B cell (primary cell): Measurements from ENCODE around the gene KDM4F. TPM values are rescaled to one million over a fixed set of nuclear protein-coding genes. Genes with fewer than 3 reads are reported as not detected.
A peak's percentile ranks its signal among the peaks of the same experiment; 100 is the strongest.

ENCODE experiments used
- ATAC-seq: fragments of 200-7000 bp; cut with Tn5 transposase; one replicate; pipeline ENCODE4 v1.10.0; 2021; ENCODE audit warnings: low read depth, mild to moderate bottlenecking, moderate number of reproducible peaks, moderate library complexity
- CTCF ChIA-PET: fragments of 350-600 bp; sonication (Branson Sonifier 250); formaldehyde crosslinking; loops from one replicate; lab custom pipeline; 2021; ENCODE audit warnings: antibody characterized with exemption, inconsistent platforms; lab: Charles Lee
- POLR2A ChIA-PET: fragments of 350-600 bp; sonication (Branson Sonifier 250); formaldehyde crosslinking; loops from one replicate; lab custom pipeline; 2021; ENCODE audit warnings: antibody characterized with exemption; lab: Charles Lee
- DNase-seq: peaks from one replicate; pipeline ENCODE4 v3.0.0; 2013
- H2AFZ ChIP-seq: 2 replicates; pipeline ENCODE4 v1.6.1; 2012; ENCODE audit warnings: mild to moderate bottlenecking, low read depth, low read length; ENCODE audit not compliant: insufficient read depth, poor library complexity, severe bottlenecking
- H3K27ac ChIP-seq, 2 donors: 1 replicate in 1 of 2; 2 replicates in 1 of 2; pipeline ENCODE4 v1.5.1; 2012 to 2013; ENCODE audit warnings: low read length in 2 of 2, mild to moderate bottlenecking in 2 of 2, moderate library complexity in 1 of 2
- H3K27me3 ChIP-seq, 4 experiments: fragments of 200-600 bp in 1 of 4; sonication (generic) in 1 of 4; replicated peaks in 1 of 4; 1 replicate in 2 of 4; 2 replicates in 2 of 4; pipeline versions ENCODE4 v1.6.1 to v1.7.0; 2013 to 2016; ENCODE audit warnings: low read length in 3 of 4, mild to moderate bottlenecking in 2 of 4, mixed read lengths in 1 of 4, moderate library complexity in 1 of 4; ENCODE audit not compliant: insufficient read depth in 4 of 4, control insufficient read depth in 3 of 4; ENCODE audit errors: control extremely low read depth in 1 of 4
- H3K36me3 ChIP-seq, 2 experiments: replicated peaks in 1 of 2; 1 replicate in 1 of 2; 2 replicates in 1 of 2; pipeline versions ENCODE4 v1.6.1 to v1.7.1; 2013; ENCODE audit warnings: low read length in 1 of 2; ENCODE audit not compliant: insufficient read depth in 2 of 2, control insufficient read depth in 1 of 2; ENCODE audit errors: control extremely low read depth in 1 of 2, extremely low read depth in 1 of 2
- H3K4me1 ChIP-seq, 2 donors: fragments of 200-600 bp in 1 of 2; sonication (generic) in 1 of 2; 1 replicate in 1 of 2; 2 replicates in 1 of 2; pipeline versions ENCODE4 v1.5.1 to v1.6.1; 2013 to 2017; ENCODE audit warnings: low read length in 2 of 2; ENCODE audit not compliant: control insufficient read depth in 2 of 2, insufficient read depth in 2 of 2
- H3K4me2 ChIP-seq: replicated peaks from 2 replicates; pipeline ENCODE3; 2012; ENCODE audit warnings: mild to moderate bottlenecking, low read depth, low read length; ENCODE audit not compliant: poor library complexity, severe bottlenecking
- H3K4me3 ChIP-seq, 5 experiments: fragments of 200-600 bp in 1 of 5; sonication (generic) in 1 of 5; 1 replicate in 3 of 5; 2 replicates in 2 of 5; pipeline versions ENCODE4 v1.5.1 to v1.7.0; 2011 to 2016; ENCODE audit warnings: low read length in 4 of 5, mild to moderate bottlenecking in 4 of 5, low read depth in 2 of 5, control low read depth in 1 of 5, moderate library complexity in 1 of 5; ENCODE audit not compliant: insufficient read depth in 1 of 5; ENCODE audit errors: control extremely low read depth in 1 of 5, extremely low read depth in 1 of 5
- H3K79me2 ChIP-seq: fragments of 200-600 bp; sonication (generic); one replicate; pipeline ENCODE4 v1.6.0; 2016; ENCODE audit warnings: low read length; ENCODE audit not compliant: control insufficient read depth, insufficient read depth
- H3K9ac ChIP-seq: fragments of 200-600 bp; sonication (generic); 2 replicates; pipeline ENCODE4 v1.6.1; 2017; ENCODE audit warnings: mild to moderate bottlenecking, low read length, moderate library complexity
- H3K9me3 ChIP-seq, 3 donors: one replicate each; pipeline versions ENCODE4 v1.6.1 to v1.7.1; 2013; ENCODE audit warnings: low read length in 2 of 3; ENCODE audit not compliant: control insufficient read depth in 2 of 3, insufficient read depth in 1 of 3; ENCODE audit errors: control extremely low read depth in 1 of 3
- H4K20me1 ChIP-seq: 2 replicates; pipeline ENCODE4 v1.6.0; 2012; ENCODE audit warnings: mild to moderate bottlenecking, low read length; ENCODE audit not compliant: insufficient read depth, control insufficient read depth, poor library complexity, severe bottlenecking
- H3K27ac Mint-ChIP-seq: one replicate; pipeline ENCODE4 v1.8.0; 2021; ENCODE audit warnings: mixed read lengths
- H3K27me3 Mint-ChIP-seq: one replicate; pipeline ENCODE4 v1.8.0; 2021; ENCODE audit warnings: mixed read lengths
- H3K4me1 Mint-ChIP-seq: one replicate; pipeline ENCODE4 v1.8.0; 2021; ENCODE audit warnings: mixed read lengths
- H3K4me3 Mint-ChIP-seq: one replicate; pipeline ENCODE4 v1.8.0; 2021; ENCODE audit warnings: mixed read lengths
- H3K9me3 Mint-ChIP-seq: one replicate; pipeline ENCODE4 v1.8.0; 2022; ENCODE audit warnings: mixed read lengths; ENCODE audit not compliant: insufficient read depth
- CTCF ChIP-seq: fragments of 200-600 bp; IDR thresholded peaks from one replicate; pipeline ENCODE4 v1.8.0; 2022; ENCODE audit warnings: antibody characterized with exemption, mild to moderate bottlenecking
- EZH2 ChIP-seq: IDR thresholded peaks from 2 replicates; pipeline ENCODE4 v1.6.1; 2012; ENCODE audit warnings: borderline replicate concordance, low read depth, mild to moderate bottlenecking, moderate library complexity, low read length; ENCODE audit not compliant: insufficient read depth, poor library complexity, severe bottlenecking
- WGBS: methylation state at CpG from one replicate; pipeline ENCODE4 v1.1.5; 2013; ENCODE audit warnings: missing lambda C conversion rate; ENCODE audit not compliant: insufficient coverage; 5-methylcytosine and 5-hydroxymethylcytosine counted together
- intact Hi-C: fragments of 100-400 bp; cut with micrococcal nuclease; formaldehyde crosslinking; loops from one replicate; pipeline ENCODE4 v1.10.0; 2022
- polyA plus RNA-seq: library from polyadenylated mRNA; depleted of rRNA; stranded (reverse); fragments of >200 nt; gene quantifications from 2 replicates; pipeline ENCODE4 v1.2.3, GENCODE V29; 2012
- total RNA-seq, 2 donors: library from RNA; stranded (reverse); fragments of 120-200 nt in 1 of 2; gene quantifications; 1 replicate in 1 of 2; 2 replicates in 1 of 2; pipeline versions ENCODE4 v1.2.3 to v1.2.4, GENCODE V29; 2013 to 2022

The KDM4F gene
- total and polyA plus RNA-seq, 2 donors (not counting 1 experiment from before 2014, with no cell fraction given) = not detected

- Histone ChIP-seq H3K9ac (no peak overlapping the region), H2AFZ (no peak overlapping the region), H3K4me3 (no peak overlapping the region), H3K27me3 (no peaks in the 10 kb centered on the region), H4K20me1 (peaks cover 7% of the 10 kb centered on the region), H3K27ac (peak overlapping the region in 1 of 2 donors; percentile 11), H3K9me3 (no peaks in the 10 kb centered on the region), H3K79me2 (peaks cover 45% of the 10 kb centered on the region), H3K36me3 (peaks cover 4 to 5% of the 10 kb centered on the region in 2 experiments), H3K4me2 (peak overlapping the region; percentile 22), H3K4me1 (peaks cover 14 to 22% of the 10 kb centered on the region in 2 donors)
- peaks cover 28% of the 10 kb centered on the region for H3K4me1 Mint-ChIP-seq
- POLR2A ChIA-PET = interaction anchor here (5.2 kb wide), 1 partner anchor 19 kb away, joined by 46 read pairs; the partner anchor contains the start of gene ENDOD1
- 100% methylated on average over 1 of the region's 1 CpG for WGBS
- intact Hi-C loops = no loop called here
- H3K27me3 Mint-ChIP-seq = no peaks in the 10 kb centered on the region
- ATAC-seq (no peak), DNase-seq (no peak)
- peak overlapping the region; percentile 46 for H3K4me3 Mint-ChIP-seq
- CTCF ChIA-PET = interaction anchor here (0.6 to 9.3 kb wide), 18 partner anchors 9 to 1273 kb away, joined by 3 to 135 read pairs (median 5); partner anchors contain the start of genes ENDOD1 and MAML2
- TF ChIP-seq CTCF (no peak), EZH2 (no peak)
- no peaks in the 10 kb centered on the region for H3K9me3 Mint-ChIP-seq
- H3K27ac Mint-ChIP-seq = peak overlapping the region; percentile 1
Observed at GRCh38 chr11:95070471-95070870, 21.2 kb downstream of the KDM4F start.

- TF ChIP-seq CTCF = no peak
- no peak for TF ChIP-seq EZH2
- H3K4me2 ChIP-seq = no peak overlapping the region
- ATAC-seq (no peak), DNase-seq (no peak)
- no peak overlapping the region for H3K9ac ChIP-seq
- H4K20me1 ChIP-seq = peaks cover 7% of the 10 kb centered on the region
- no peak overlapping the region for H3K27ac ChIP-seq
- ChIA-PET POLR2A (interaction anchor here (1.2 kb wide), 1 partner anchor 23 kb away, joined by 5 read pairs; no protein-coding TSS in a partner anchor), CTCF (interaction anchor here (0.8 to 9.3 kb wide), 8 partner anchors 16 to 82 kb away, joined by 3 to 135 read pairs (median 3); partner anchors contain the start of gene ENDOD1)
- peaks cover 17 to 21% of the 10 kb centered on the region in 2 donors for H3K4me1 ChIP-seq
- no peak overlapping the region for H3K27ac Mint-ChIP-seq
- H3K4me3 Mint-ChIP-seq = no peak overlapping the region
- H3K4me1 Mint-ChIP-seq = peaks cover 27% of the 10 kb centered on the region
- peaks cover 42% of the 10 kb centered on the region for H3K79me2 ChIP-seq
- intact Hi-C loops = no loop called here
- H3K27me3 Mint-ChIP-seq = no peaks in the 10 kb centered on the region
- no peak overlapping the region for H3K4me3 ChIP-seq
- no peaks in the 10 kb centered on the region for H3K9me3 Mint-ChIP-seq
- peaks cover 4 to 5% of the 10 kb centered on the region in 2 experiments for H3K36me3 ChIP-seq
- no peaks in the 10 kb centered on the region for H3K27me3 ChIP-seq
- H3K9me3 ChIP-seq = no peaks in the 10 kb centered on the region
- no peak overlapping the region for H2AFZ ChIP-seq
Observed at GRCh38 chr11:95072948-95073347, 23.7 kb downstream of the KDM4F start.
